HPDE6-E6E7 (cell line): ENCODE data around the gene ADORA1.

Source experiments
- DNase-seq: peaks from one replicate; pipeline ENCODE4 v3.0.0; 2011; ENCODE audit warnings: missing footprints; ENCODE audit errors: extremely low spot score

ADORA1 gene

GRCh38 chr1:203121186-203122015, 6.1 kb upstream of the ADORA1 start:
- no peak for DNase-seq

DNA sequence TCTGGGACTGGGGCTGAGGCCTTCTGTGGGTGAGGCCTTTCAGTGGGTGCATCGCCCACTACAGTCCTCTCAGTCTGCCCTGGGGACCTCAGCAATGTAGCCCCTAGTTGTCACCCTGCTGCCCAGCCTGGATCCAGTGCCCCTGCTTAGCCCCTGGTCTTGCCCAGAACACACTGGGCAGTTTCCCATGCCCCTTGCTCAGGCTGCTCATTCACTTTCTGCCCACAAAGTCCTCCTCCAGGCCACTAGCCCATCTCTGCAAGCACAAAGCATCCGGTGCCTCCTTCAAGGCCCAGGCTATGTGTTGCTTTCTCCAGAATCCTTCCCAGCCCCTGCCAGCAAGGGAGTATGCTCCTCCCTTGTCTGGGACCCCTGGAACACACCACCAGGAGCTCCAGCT, 5.4 kb upstream of the ADORA1 start:
- no peak for DNase-seq

DNA sequence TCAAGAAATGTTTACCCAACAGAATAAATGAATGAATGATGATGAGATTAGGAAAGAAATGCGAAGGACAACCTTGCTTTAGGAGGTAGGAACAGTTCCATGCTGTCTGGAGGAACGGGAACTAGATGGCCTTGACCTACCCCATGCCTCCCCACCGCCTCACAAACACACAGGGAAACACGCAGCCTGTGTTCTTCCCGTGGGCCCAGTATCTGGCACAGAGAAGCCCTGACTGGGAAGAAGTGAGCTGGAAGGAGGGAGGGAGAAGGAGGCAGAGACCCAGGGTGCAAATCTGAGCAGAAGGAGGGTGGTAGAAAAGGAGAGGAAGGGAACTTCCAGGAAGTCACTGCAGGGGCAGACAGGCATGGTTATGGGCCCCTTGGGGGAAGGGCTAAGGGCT, 3.5 kb upstream of the ADORA1 start:
- no peak for DNase-seq

DNA sequence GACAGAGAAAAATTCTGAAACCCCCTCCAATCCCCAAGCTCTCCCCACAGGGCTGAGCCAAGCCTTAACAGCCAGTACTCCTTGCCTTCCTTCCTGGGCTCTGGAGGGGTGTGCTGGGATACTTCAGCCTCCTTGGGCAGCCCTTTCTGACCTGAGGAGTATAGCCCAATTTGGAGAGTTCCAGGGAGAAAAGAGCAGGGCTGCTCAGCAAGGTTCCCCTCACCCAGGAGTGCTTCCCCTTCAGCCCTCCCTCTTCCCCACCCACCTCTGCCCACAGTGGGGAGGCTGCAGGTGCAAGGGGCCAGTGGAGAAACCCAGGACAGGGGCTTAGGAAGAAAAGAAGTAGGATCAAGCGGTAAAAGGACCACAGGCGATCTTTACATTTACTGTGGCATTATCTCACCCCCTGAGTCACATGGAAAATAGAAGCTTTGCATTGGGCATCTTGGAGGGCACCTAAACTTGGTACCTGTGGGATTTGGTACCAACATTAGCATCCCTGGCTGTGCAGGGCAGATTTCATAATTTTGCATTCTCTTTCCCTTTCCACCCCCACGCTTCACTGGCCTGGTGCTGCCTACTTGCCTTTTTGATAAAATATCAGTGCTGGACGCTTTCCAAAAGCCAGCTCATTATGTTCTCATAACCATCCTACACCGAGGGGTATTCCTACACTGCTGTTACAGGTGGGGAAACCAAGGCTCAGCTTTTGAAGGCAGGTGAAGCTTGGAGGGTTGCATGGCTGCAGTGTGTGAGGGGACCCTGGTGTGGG, 2.8 kb upstream of the ADORA1 start:
- no peak for DNase-seq

- no peak for DNase-seq
Observed at GRCh38 chr1:203126151-203126865, 1.2 kb upstream of the ADORA1 start.

- DNase-seq, result no peak
Observed at GRCh38 chr1:203126866-203127665, 460 bp upstream of the ADORA1 start.

GRCh38 chr1:203128431-203128715, 847 bp downstream of the ADORA1 start:
- DNase-seq, result no peak

- no peak for DNase-seq
Observed at GRCh38 chr1:203128716-203129500, 1.4 kb downstream of the ADORA1 start.

- DNase-seq, result no peak
Observed at GRCh38 chr1:203129501-203130231, 2.1 kb downstream of the ADORA1 start.

DNA sequence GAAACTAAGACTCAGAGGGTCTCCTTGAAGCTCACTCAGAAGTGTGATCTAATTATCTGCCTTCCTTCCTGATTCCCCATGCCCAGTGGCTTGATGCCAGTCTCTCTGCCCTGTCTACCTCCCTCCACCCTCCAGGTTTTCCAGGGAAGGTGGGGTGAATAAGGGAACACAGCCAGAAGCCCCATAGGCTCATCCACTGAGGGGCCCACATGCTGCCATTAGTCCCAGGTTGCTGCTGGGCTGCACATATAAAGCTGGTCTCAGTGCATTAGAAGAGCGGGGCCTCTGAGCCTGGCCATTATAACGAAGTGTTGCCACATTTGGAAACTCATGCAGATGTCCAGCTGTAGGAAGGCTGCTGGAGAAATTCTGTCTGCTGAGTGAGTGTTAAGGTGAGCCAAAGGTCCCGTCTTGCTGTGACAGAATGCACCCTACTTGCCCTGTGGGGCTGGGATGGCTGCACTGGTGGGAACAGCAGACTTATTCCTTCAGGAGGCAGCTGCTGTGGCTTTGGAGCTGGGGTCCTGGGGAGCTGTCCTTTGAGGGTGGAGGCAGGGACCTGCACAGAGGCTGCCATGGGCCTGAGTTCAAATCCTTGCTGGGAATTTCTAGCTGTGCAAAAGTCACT, 2.9 kb downstream of the ADORA1 start:
- DNase-seq, result no peak

- DNase-seq, result no peak
Observed at GRCh38 chr1:203131548-203132200, 4.1 kb downstream of the ADORA1 start.

DNA sequence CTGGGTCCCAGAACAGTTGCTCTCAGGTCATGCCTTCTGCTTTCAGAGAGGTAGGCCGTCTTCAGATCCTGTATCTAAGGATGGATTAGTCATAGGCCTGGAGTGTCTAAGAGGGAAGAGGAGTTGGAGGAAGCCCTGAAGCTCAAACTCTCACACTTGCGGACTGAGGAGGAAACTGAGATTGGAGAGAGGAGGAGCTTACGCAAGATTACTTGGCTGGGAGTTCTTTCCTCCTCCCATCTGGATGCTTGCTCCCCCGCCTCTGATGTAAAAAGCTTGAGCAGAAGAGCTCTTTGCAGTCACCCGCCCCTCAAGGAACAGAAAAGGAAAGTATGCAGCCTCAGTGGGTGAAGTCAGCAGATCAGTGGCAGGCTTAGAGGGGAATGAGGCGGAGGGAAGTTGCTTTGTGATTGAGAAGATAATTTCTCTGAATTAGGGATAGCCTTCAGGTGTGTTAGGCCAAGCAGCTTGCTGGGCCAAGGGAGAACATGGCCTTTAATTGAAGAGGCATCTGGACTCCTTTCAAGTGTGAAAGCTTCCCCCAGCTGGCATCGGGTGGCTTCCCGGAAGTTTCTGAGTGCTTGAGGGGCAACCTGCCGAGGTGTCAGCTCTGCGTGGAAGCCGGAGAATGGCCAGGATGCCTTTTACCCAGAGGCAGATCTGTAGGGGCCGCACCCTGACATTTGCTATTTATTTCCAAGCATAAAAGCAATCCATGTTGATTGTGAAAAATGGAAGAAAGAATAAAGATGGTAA, 6.6 kb downstream of the ADORA1 start:
- DNase-seq, result no peak

- peak; percentile 38 for DNase-seq
Observed at GRCh38 chr1:203135636-203136305, 8.2 kb downstream of the ADORA1 start.

GRCh38 chr1:203136409-203137042, 9.0 kb downstream of the ADORA1 start:
- no peak for DNase-seq

DNA sequence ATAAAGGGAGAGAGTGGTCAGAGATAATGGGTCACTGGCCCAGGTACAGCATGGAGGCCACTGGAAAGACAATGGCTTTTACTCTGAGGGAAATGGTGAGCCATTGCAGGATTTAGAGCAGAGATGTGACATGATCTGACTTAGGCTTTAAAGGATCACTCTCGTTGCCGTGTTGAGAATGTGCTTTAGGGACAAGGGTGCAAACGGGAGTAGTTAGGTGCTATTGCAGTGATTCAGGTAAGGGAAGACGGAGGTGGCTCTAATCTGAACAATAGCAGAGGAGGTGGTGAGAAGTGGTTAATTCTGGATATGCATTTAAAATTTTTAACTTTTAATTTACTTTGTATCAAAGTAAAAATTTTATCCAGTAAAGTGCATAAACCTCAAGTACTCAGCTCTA, 9.8 kb downstream of the ADORA1 start:
- DNase-seq, result no peak

- no peak for DNase-seq
Observed at GRCh38 chr1:203138066-203138465, 10.5 kb downstream of the ADORA1 start.

GRCh38 chr1:203139976-203140475, 12.5 kb downstream of the ADORA1 start:
- no peak for DNase-seq
